SK-N-SH treated with all-trans-retinoic acid at 6 μM for 48 hours (cell line): ENCODE data around the gene GRB7.
A peak's percentile ranks its signal among the peaks of the same experiment; 100 is the strongest.

Source experiments
- ATAC-seq: fragments of 200-7000 bp; cut with Tn5 transposase; 3 replicates; pipeline ENCODE4 v1.9.1; 2020; ENCODE audit warnings: mild to moderate bottlenecking, moderate library complexity
- BACH2 ChIP-seq: fragments of 250-450 bp; sonication (Bioruptor Pico); IDR thresholded peaks from 2 replicates; pipeline ENCODE4 v1.9.0; 2021; ENCODE audit warnings: mild to moderate bottlenecking, borderline replicate concordance
- CSRNP3 ChIP-seq: fragments of 250-450 bp; sonication (Bioruptor Pico); IDR thresholded peaks from 2 replicates; pipeline ENCODE4 v1.5.1; 2021; ENCODE audit warnings: mild to moderate bottlenecking, moderate library complexity
- ESRRG ChIP-seq: fragments of 250-450 bp; sonication (Bioruptor Pico); IDR thresholded peaks from 2 replicates; pipeline ENCODE4 v1.6.1; 2021; ENCODE audit warnings: mild to moderate bottlenecking
- GLIS3 ChIP-seq: fragments of 250-450 bp; sonication (Bioruptor Pico); IDR thresholded peaks from 2 replicates; pipeline ENCODE4 v1.5.0; 2020; ENCODE audit warnings: mild to moderate bottlenecking, moderate library complexity
- OSR1 ChIP-seq: fragments of 250-450 bp; sonication (Bioruptor Pico); IDR thresholded peaks from 2 replicates; pipeline ENCODE4 v1.8.0; 2022; ENCODE audit warnings: moderate library complexity, mild to moderate bottlenecking, inconsistent platforms
- PATZ1 ChIP-seq: fragments of 250-450 bp; sonication (Bioruptor Pico); IDR thresholded peaks from 2 replicates; pipeline ENCODE4 v1.8.0; 2020; ENCODE audit warnings: mild to moderate bottlenecking, moderate library complexity, borderline replicate concordance
- PPARA ChIP-seq: fragments of 250-450 bp; sonication (Bioruptor Pico); IDR thresholded peaks from 2 replicates; pipeline ENCODE4 v1.5.0; 2020; ENCODE audit warnings: mild to moderate bottlenecking, borderline replicate concordance
- RARB ChIP-seq: fragments of 250-450 bp; sonication (Bioruptor Pico); IDR thresholded peaks from 2 replicates; pipeline ENCODE4 v1.8.0; 2021; ENCODE audit warnings: mild to moderate bottlenecking, moderate library complexity
- SNAI2 ChIP-seq: fragments of 250-450 bp; sonication (Bioruptor Pico); IDR thresholded peaks from 2 replicates; pipeline ENCODE4 v1.5.0; 2020; ENCODE audit warnings: mild to moderate bottlenecking, moderate library complexity
- TCF4 ChIP-seq: fragments of 250-450 bp; sonication (Bioruptor Pico); IDR thresholded peaks from 2 replicates; pipeline ENCODE4 v1.8.0; 2021; ENCODE audit warnings: mild to moderate bottlenecking, moderate library complexity, borderline replicate concordance
- TOX ChIP-seq: fragments of 250-450 bp; sonication (Bioruptor Pico); IDR thresholded peaks from 2 replicates; pipeline ENCODE4 v1.8.0; 2021; ENCODE audit warnings: mild to moderate bottlenecking, moderate library complexity, borderline replicate concordance
- TSHZ2 ChIP-seq: fragments of 250-450 bp; sonication (Bioruptor Pico); IDR thresholded peaks from 2 replicates; pipeline ENCODE4 v1.5.0; 2020; ENCODE audit warnings: mild to moderate bottlenecking, moderate library complexity
- ZC3H10 ChIP-seq: fragments of 250-450 bp; sonication (Bioruptor Pico); IDR thresholded peaks from 2 replicates; pipeline ENCODE4 v1.5.1; 2021; ENCODE audit warnings: mild to moderate bottlenecking, moderate library complexity
- ZFP30 ChIP-seq: fragments of 450-650 bp; formaldehyde crosslinking; IDR thresholded peaks from 2 replicates; pipeline ENCODE4 v1.5.0; 2022; ENCODE audit warnings: mild to moderate bottlenecking, moderate library complexity
- ZNF565 ChIP-seq: fragments of 450-650 bp; formaldehyde crosslinking; conservative IDR thresholded peaks from 2 replicates; pipeline ENCODE4 v1.5.0; 2020; ENCODE audit warnings: low read depth, mild to moderate bottlenecking, moderate library complexity
- ZNF70 ChIP-seq: fragments of 450-650 bp; formaldehyde crosslinking; IDR thresholded peaks from 2 replicates; pipeline ENCODE4 v1.5.0; 2020; ENCODE audit warnings: mild to moderate bottlenecking, moderate library complexity

GRB7 gene

GRCh38 chr17:39742856-39743436 lies 5.2 kb downstream of the GRB7 start (continued):
- no peak for TF ChIP-seq TOX
- TF ChIP-seq CSRNP3 (CRISPR knock-in tag): no peak

- TF ChIP-seq ZNF70: peak; percentile 62; the same call in 1 of the 2 replicates
- no peak for TF ChIP-seq OSR1 (CRISPR knock-in tag)
- TF ChIP-seq, all 23 proteins: peak for 1
- no peak for ATAC-seq
Measured at GRCh38 chr17:39744075-39744835, 6.5 kb downstream of the GRB7 start.

- TF ChIP-seq TCF4 (CRISPR knock-in tag): no peak
- TF ChIP-seq PPARA (CRISPR knock-in tag): no peak
- no peak for TF ChIP-seq TSHZ2 (CRISPR knock-in tag)
- TF ChIP-seq PATZ1 (CRISPR knock-in tag): no peak
- ATAC-seq: no peak
Measured at GRCh38 chr17:39744836-39745215, 7.1 kb downstream of the GRB7 start.

GRCh38 chr17:39745335-39746144 lies 7.8 kb downstream of the GRB7 start:
- ATAC-seq: no peak
- TF ChIP-seq ZNF565 (CRISPR knock-in tag) (no peak), CSRNP3 (CRISPR knock-in tag) (no peak), OSR1 (CRISPR knock-in tag) (no peak), TCF4 (CRISPR knock-in tag) (no peak), ZFP30 (CRISPR knock-in tag) (no peak), ZNF70 (no peak), ESRRG (CRISPR knock-in tag) (no peak), TSHZ2 (CRISPR knock-in tag) (no peak)

GRCh38 chr17:39746145-39746461 lies 8.4 kb downstream of the GRB7 start:
- TF ChIP-seq SNAI2 (no peak), TSHZ2 (CRISPR knock-in tag) (no peak), BACH2 (CRISPR knock-in tag) (no peak), GLIS3 (CRISPR knock-in tag) (no peak), RARB (CRISPR knock-in tag) (no peak), PPARA (CRISPR knock-in tag) (no peak), TOX (no peak), ZC3H10 (CRISPR knock-in tag) (no peak)
- no peak for ATAC-seq
